CD14-positive monocyte (primary cell): Measurements from ENCODE around the gene ULK2. TPM values are rescaled to one million over a fixed set of nuclear protein-coding genes. Genes with fewer than 3 reads are reported as not detected.

ENCODE experiments used
- DNase-seq, 3 donors: peaks; one replicate each; pipeline ENCODE4 v3.0.0-alpha.2; 2011 to 2022
- H2AFZ ChIP-seq: 2 replicates; pipeline ENCODE4 v1.6.0; 2012; ENCODE audit warnings: mild to moderate bottlenecking, low read depth, low read length, inconsistent platforms; ENCODE audit not compliant: insufficient read depth, poor library complexity, severe bottlenecking
- H3K27ac ChIP-seq, 2 donors: 1 replicate in 1 of 2; 2 replicates in 1 of 2; pipeline ENCODE4 v1.5.1; 2012 to 2013; ENCODE audit warnings: low read length in 2 of 2, control low read depth in 1 of 2, inconsistent platforms in 1 of 2, low read depth in 1 of 2, mild to moderate bottlenecking in 1 of 2
- H3K27me3 ChIP-seq, 2 donors: one replicate each; pipeline versions ENCODE4 v1.6.0 to v1.6.1; 2011 to 2013; ENCODE audit warnings: low read length in 2 of 2; ENCODE audit not compliant: control insufficient read depth in 2 of 2, insufficient read depth in 2 of 2
- H3K36me3 ChIP-seq, 2 donors: replicated peaks in 1 of 2; 1 replicate in 1 of 2; 2 replicates in 1 of 2; pipeline versions ENCODE4 v1.5.1 to v1.6.1; 2012 to 2013; ENCODE audit warnings: low read length in 2 of 2, control low read depth in 1 of 2, inconsistent platforms in 1 of 2, mild to moderate bottlenecking in 1 of 2; ENCODE audit not compliant: insufficient read depth in 2 of 2, control insufficient read depth in 1 of 2
- H3K4me1 ChIP-seq, 2 donors: 1 replicate in 1 of 2; 2 replicates in 1 of 2; pipeline versions ENCODE4 v1.5.1 to v1.6.1; 2012 to 2013; ENCODE audit warnings: low read length in 2 of 2, control low read depth in 1 of 2, inconsistent platforms in 1 of 2, mild to moderate bottlenecking in 1 of 2, moderate library complexity in 1 of 2; ENCODE audit not compliant: insufficient read depth in 2 of 2, control insufficient read depth in 1 of 2
- H3K4me2 ChIP-seq: replicated peaks from 2 replicates; pipeline ENCODE3; 2012; ENCODE audit warnings: low read length, moderate library complexity, mild to moderate bottlenecking; ENCODE audit not compliant: poor library complexity, severe bottlenecking; ENCODE audit errors: extremely low read depth
- H3K4me3 ChIP-seq, 3 experiments: fragments of 200-600 bp in 1 of 3; sonication (generic) in 1 of 3; replicated peaks in 1 of 3; 1 replicate in 2 of 3; 2 replicates in 1 of 3; pipeline ENCODE4 v1.5.1; 2011 to 2013; ENCODE audit warnings: low read length in 3 of 3, mild to moderate bottlenecking in 3 of 3, control low read depth in 2 of 3, low read depth in 2 of 3, inconsistent platforms in 1 of 3, moderate library complexity in 1 of 3
- H3K79me2 ChIP-seq: 2 replicates; pipeline ENCODE4 v1.6.0; 2012; ENCODE audit warnings: mild to moderate bottlenecking, control low read depth, inconsistent platforms, low read length, moderate library complexity; ENCODE audit not compliant: insufficient read depth
- H3K9ac ChIP-seq: 2 replicates; pipeline ENCODE4 v1.6.0; 2017; ENCODE audit warnings: low read length, mild to moderate bottlenecking; ENCODE audit not compliant: insufficient read depth, poor library complexity, severe bottlenecking
- H3K9me3 ChIP-seq, 2 donors: replicated peaks in 1 of 2; 1 replicate in 1 of 2; 2 replicates in 1 of 2; pipeline versions ENCODE4 v1.5.1 to v1.6.1; 2012 to 2013; ENCODE audit warnings: low read length in 2 of 2, control low read depth in 1 of 2; ENCODE audit not compliant: control insufficient read depth in 1 of 2, insufficient read depth in 1 of 2
- H4K20me1 ChIP-seq: 2 replicates; pipeline ENCODE4 v1.6.0; 2012; ENCODE audit warnings: mild to moderate bottlenecking, low read length, control low read depth, moderate library complexity; ENCODE audit not compliant: insufficient read depth
- H3K27ac Mint-ChIP-seq, 7 donors: one replicate each; pipeline ENCODE4 v1.8.0; 2020; ENCODE audit warnings: mild to moderate bottlenecking in 7 of 7, mixed read lengths in 7 of 7, moderate library complexity in 6 of 7, inconsistent platforms in 2 of 7
- H3K27me3 Mint-ChIP-seq, 3 donors: one replicate each; pipeline ENCODE4 v1.8.0; 2021 to 2022; ENCODE audit warnings: low read depth in 3 of 3, mild to moderate bottlenecking in 3 of 3, mixed read lengths in 3 of 3, moderate library complexity in 3 of 3, inconsistent platforms in 1 of 3
- H3K36me3 Mint-ChIP-seq, 2 donors: one replicate each; pipeline ENCODE4 v1.8.0; 2020; ENCODE audit warnings: mixed read lengths in 2 of 2, inconsistent platforms in 1 of 2, mild to moderate bottlenecking in 1 of 2
- H3K4me1 Mint-ChIP-seq: one replicate; pipeline ENCODE4 v1.8.0; 2020; ENCODE audit warnings: mild to moderate bottlenecking, mixed read lengths
- H3K4me3 Mint-ChIP-seq, 2 donors: one replicate each; pipeline ENCODE4 v1.8.0; 2020; ENCODE audit warnings: mild to moderate bottlenecking in 2 of 2, mixed read lengths in 2 of 2, moderate library complexity in 1 of 2
- H3K9me3 Mint-ChIP-seq, 7 donors: one replicate each; pipeline ENCODE4 v1.8.0; 2020 to 2022; ENCODE audit warnings: mixed read lengths in 7 of 7, mild to moderate bottlenecking in 6 of 7, moderate library complexity in 6 of 7, inconsistent platforms in 2 of 7
- CTCF ChIP-seq: fragments of 200-600 bp; IDR thresholded peaks from one replicate; pipeline ENCODE4 v1.8.0; 2022; ENCODE audit warnings: antibody characterized with exemption, mild to moderate bottlenecking
- WGBS: methylation state at CpG from one replicate; pipeline ENCODE4 v1.1.5; 2013; ENCODE audit warnings: missing lambda C conversion rate; ENCODE audit not compliant: insufficient coverage; 5-methylcytosine and 5-hydroxymethylcytosine counted together
- intact Hi-C, 2 donors: fragments of 100-400 bp; cut with micrococcal nuclease; formaldehyde crosslinking; loops; one replicate each; pipeline versions ENCODE4 v1.15.0 to v1.15.1; 2023
- polyA plus RNA-seq, 3 donors: library from polyadenylated mRNA; depleted of rRNA in 1 of 3; unstranded in 2 of 3; stranded (reverse) in 1 of 3; fragments of 300-500 nt in 2 of 3; fragments of >200 nt in 1 of 3; fragmentation: Illumina TruSeq in 2 of 3; gene quantifications; 1 replicate in 2 of 3; 2 replicates in 1 of 3; pipeline ENCODE4 v1.2.3, GENCODE V29; 2012 to 2021

Gene ULK2
- polyA plus RNA-seq, 3 donors = 8.5 to 27.2 (median 12.3) TPM

GRCh38 chr17:19769946-19770652, 97.6 kb downstream of the ULK2 start:
- H3K27ac Mint-ChIP-seq = peak overlapping the region in 1 of 7 donors; percentile 64
- Histone ChIP-seq H3K4me2 (no peak overlapping the region), H3K27me3 (no peaks in the 10 kb centered on the region), H3K79me2 (no peaks in the 10 kb centered on the region), H3K4me3 (no peak overlapping the region), H3K36me3 (peaks cover 21 to 39% of the 10 kb centered on the region in 2 donors), H3K27ac (no peak overlapping the region), H3K4me1 (no peaks in the 10 kb centered on the region), H4K20me1 (no peaks in the 10 kb centered on the region), H3K9me3 (no peaks in the 10 kb centered on the region), H3K9ac (no peak overlapping the region), H2AFZ (no peak overlapping the region)
- peaks cover 9% of the 10 kb centered on the region for H3K4me1 Mint-ChIP-seq
- 97% methylated on average over 5 of the region's 7 CpGs for WGBS
- H3K27me3 Mint-ChIP-seq = no peaks in the 10 kb centered on the region
- TF ChIP-seq CTCF = no peak
- DNase-seq = no peak
- no peak overlapping the region for H3K4me3 Mint-ChIP-seq
- intact Hi-C loops = loop anchor here (5.0 kb wide), 2 partner anchors 258 to 408 kb away; partner anchors contain the start of gene B9D1 (in 2 of the 2)
- H3K36me3 Mint-ChIP-seq = peaks cover 31 to 51% of the 10 kb centered on the region in 2 donors
- no peaks in the 10 kb centered on the region for H3K9me3 Mint-ChIP-seq

- Histone ChIP-seq H3K9me3 (no peaks in the 10 kb centered on the region), H3K36me3 (peaks cover 3 to 20% of the 10 kb centered on the region in 2 donors), H2AFZ (no peak overlapping the region), H3K9ac (no peak overlapping the region), H3K27me3 (no peaks in the 10 kb centered on the region), H3K4me2 (no peak overlapping the region), H3K27ac (no peak overlapping the region), H3K79me2 (no peaks in the 10 kb centered on the region), H3K4me1 (no peaks in the 10 kb centered on the region), H4K20me1 (no peaks in the 10 kb centered on the region), H3K4me3 (no peak overlapping the region)
- no peaks in the 10 kb centered on the region for H3K9me3 Mint-ChIP-seq
- H3K27me3 Mint-ChIP-seq = peaks cover 0 to 4% (median 3%) of the 10 kb centered on the region in 3 donors
- DNase-seq = no peak
- 24% methylated on average over 2 of the region's 10 CpGs for WGBS
- H3K4me3 Mint-ChIP-seq = no peak overlapping the region
- H3K27ac Mint-ChIP-seq = no peak overlapping the region
- intact Hi-C loops = loop anchor here (5.0 kb wide), 2 partner anchors 256 to 406 kb away; partner anchors contain the start of gene B9D1 (in 2 of the 2)
- TF ChIP-seq CTCF = no peak
- peaks cover 20 to 32% of the 10 kb centered on the region in 2 donors for H3K36me3 Mint-ChIP-seq
- H3K4me1 Mint-ChIP-seq = peaks cover 9% of the 10 kb centered on the region
These were observed 99.5 kb downstream of the ULK2 start for GRCh38 chr17:19768046-19768782.
